GM08714 (cell line): ENCODE results near the gene CHST8.

Experiments used
- H3K4me3 ChIP-seq: fragments of 200-500 bp; sonication (Bioruptor generic); 2 replicates; pipeline ENCODE4 v1.5.1; 2014; ENCODE audit warnings: mild to moderate bottlenecking, low read length, inconsistent platforms
- ZNF274 ChIP-seq: IDR thresholded peaks from 2 replicates; pipeline ENCODE4 v1.6.1; 2012; ENCODE audit warnings: mild to moderate bottlenecking, low read depth, low read length

The CHST8 gene

DNA sequence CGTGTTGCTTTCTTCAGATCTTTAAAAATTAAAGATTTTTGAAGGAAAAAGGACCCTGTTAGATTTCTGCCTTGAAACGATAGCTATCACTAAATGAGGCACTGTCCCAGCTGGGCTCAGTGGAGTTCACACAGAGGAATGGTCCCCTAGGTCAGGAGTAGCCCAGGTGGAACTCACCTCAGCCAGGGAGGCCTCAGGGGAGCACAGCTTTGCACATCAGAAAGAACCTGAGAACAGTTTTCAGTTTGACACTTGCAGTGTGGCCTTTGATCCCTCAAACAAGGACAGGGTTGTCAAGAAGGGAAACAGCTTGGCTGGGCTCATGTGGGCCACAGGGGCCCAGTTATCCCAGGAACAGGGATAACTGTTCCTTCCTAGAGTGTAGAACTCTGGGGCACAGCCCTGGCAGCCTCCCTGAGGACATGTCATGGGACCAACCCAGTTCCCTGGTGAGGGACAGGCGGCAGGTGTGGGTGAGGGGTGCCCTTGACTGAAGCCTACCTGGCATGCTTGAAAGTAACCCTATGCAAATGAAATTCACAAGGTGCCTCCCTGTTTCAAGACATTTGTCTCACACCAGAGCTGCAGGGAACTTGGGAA is 59.4 kb downstream of the CHST8 start:
- no peak overlapping the region for H3K4me3 ChIP-seq
- no peak for TF ChIP-seq ZNF274

DNA sequence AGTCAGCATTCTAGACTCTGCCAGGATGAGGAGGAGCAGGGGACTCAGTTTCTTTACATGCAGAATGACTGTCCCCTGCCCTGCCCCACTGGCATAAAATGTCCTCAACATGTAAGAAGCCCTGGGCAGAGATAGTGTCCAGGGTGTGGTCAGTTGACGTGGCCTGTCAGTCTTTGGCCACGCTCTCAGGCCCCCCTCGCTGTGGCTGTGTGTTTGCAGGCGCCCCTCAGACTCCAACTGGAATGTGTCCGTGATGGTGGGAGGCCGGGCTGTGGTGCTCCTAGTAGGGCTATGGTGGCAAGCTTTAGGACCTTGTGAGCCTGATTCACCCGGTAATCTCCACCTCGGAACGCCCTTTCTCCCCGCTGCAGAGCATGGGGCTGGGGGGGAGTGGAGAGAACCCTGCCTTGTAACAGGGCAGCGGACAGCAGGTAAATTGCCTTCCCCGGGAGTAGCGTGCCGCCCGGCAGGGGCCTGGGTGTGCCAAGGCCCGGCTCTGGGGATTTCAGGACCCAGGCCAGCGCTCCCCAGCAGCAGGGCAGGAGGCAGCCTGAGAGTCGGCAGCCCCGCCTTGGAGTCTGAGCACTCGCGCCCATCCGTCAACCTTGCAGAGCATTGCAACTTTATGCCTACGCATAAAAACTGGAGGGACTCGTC is 62.3 kb downstream of the CHST8 start:
- TF ChIP-seq ZNF274, result no peak
- H3K4me3 ChIP-seq, result no peak overlapping the region

- TF ChIP-seq ZNF274, result no peak
- H3K4me3 ChIP-seq, result no peak overlapping the region
Observed at GRCh38 chr19:33684538-33685232, 62.9 kb downstream of the CHST8 start.

- H3K4me3 ChIP-seq, result no peak overlapping the region
- TF ChIP-seq ZNF274, result no peak
Observed at GRCh38 chr19:33685541-33685940, 63.8 kb downstream of the CHST8 start.

- no peak overlapping the region for H3K4me3 ChIP-seq
- no peak for TF ChIP-seq ZNF274
Observed at GRCh38 chr19:33686262-33686661, 64.5 kb downstream of the CHST8 start.

DNA sequence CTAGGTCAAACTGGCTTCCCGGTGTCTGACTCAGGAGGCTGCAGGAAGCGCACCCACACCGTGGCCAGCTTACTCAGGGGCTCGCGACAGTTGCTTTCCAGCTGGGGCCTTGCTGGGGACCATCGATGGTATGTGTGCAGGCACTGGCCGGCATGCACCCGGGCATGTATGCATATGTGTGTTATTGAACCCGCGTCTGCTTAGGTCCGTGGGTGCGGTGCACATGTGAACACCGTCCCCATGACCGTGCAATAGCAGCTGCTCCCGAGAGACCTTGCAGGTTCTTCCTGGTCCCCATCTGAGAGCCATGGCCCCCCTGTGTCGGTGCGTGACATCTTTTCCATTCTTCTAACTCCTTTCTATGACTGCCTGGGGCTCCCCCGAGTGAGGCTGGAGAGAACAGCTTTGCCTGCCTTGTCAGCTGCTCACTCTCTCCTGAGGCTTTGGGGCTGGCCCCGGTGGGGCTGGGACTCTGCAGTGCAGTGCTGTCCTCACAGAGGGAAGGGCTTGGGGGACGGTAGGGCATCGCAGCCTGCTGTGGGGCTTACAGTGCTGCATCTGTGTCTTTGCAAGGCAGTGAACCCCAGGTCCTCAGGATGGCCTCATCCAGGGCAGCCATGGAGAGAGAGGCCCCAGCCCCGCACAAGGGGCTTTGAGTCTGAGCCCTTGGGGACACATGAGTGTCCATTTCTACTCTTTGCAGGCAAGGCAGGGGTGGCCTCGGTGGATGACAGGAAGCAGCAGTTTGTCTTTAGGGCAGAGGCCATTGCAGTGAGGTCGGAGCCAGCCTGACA is 65.1 kb downstream of the CHST8 start:
- TF ChIP-seq ZNF274, result no peak

GRCh38 chr19:33687481-33688170 is 65.9 kb downstream of the CHST8 start:
- TF ChIP-seq ZNF274, result no peak
- no peak overlapping the region for H3K4me3 ChIP-seq

More for the DNA sequence above, 65.1 kb downstream of the CHST8 start:
- H3K4me3 ChIP-seq, result no peak overlapping the region

- H3K4me3 ChIP-seq, result no peak overlapping the region
- TF ChIP-seq ZNF274, result no peak
Observed at GRCh38 chr19:33688171-33688992, 66.6 kb downstream of the CHST8 start.

DNA sequence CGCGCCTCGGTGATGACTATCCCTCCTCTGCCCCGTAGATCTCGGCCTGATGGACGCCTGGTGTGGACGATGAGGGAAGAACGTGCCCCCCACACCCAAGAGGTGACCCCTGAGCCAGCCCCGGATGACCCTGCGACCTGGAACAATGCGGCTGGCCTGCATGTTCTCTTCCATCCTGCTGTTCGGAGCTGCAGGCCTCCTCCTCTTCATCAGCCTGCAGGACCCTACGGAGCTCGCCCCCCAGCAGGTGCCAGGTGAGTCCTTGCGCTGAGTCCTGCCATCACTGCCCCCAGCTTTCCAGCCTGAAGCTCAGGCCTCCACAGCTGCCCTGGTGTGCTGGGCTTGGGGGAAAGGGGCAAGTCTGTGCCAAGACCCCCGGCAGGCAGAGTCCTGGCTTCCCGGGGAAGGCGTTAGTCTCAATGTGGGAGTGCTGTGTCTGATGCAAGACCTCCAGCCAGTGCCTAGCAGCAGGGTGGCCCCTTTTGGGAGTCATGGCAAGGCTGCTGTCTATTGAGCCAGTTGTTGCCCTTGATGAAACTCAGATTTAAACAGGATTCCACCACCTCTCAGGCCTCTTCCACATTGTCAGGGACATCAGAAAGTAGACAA is 67.5 kb downstream of the CHST8 start:
- no peak overlapping the region for H3K4me3 ChIP-seq
- no peak for TF ChIP-seq ZNF274

DNA sequence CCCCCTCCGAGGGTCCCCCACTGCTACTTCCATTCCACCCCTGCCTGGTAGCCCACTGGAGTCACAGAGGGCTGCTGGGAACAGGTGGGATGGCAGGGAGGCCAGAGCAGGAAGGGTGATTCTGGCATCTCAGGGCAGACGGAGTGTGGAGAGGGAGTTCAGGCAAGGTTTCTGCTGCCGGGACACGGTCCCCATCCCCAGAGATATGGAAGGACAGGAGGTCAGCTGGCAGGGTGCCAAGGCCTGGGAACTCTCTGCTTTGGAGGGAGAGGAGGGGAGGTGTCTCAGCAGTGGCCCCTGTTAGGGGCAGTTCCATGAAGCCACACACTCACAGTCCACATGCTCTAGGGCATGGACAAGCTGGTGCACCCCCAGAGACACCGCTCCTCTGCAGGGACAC is 68.1 kb downstream of the CHST8 start:
- no peak for TF ChIP-seq ZNF274

DNA sequence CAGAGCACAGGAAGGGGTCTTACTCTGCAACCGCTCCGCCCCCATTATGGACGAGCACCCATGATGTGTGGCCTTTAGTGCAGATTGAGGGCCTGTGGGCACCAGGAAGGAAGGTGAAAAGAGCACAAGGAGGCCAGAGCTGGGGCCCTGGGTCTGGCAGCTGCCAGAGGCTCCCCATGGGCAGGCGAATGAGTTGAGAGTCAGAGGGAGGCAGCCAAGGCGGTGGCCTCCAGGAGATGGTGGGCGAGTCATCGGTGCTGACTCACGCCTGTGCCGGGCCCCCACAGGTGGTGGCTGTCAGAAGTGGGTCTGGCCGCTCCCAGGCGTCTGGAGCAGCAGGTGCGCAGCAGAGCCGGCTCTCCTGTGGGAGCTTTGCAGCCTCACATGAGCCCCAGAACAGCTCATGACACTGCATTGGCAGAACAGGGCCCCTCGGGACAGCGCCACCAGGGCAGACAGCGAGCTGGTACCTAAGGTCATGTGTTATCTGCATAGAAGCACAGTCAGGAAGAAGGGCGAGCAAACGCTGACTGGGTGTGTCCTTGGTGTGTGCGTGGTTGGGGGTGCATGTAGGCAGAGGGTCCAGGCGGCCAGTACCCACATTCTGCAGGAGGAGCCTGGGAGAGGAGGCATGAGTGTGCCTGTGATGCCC is 68.8 kb downstream of the CHST8 start:
- TF ChIP-seq ZNF274, result no peak
- H3K4me3 ChIP-seq, result no peak overlapping the region

More for the DNA sequence above, 68.1 kb downstream of the CHST8 start:
- H3K4me3 ChIP-seq, result no peak overlapping the region

- H3K4me3 ChIP-seq, result no peak overlapping the region
- TF ChIP-seq ZNF274, result no peak
Observed at GRCh38 chr19:33691030-33691427, 69.3 kb downstream of the CHST8 start.

DNA sequence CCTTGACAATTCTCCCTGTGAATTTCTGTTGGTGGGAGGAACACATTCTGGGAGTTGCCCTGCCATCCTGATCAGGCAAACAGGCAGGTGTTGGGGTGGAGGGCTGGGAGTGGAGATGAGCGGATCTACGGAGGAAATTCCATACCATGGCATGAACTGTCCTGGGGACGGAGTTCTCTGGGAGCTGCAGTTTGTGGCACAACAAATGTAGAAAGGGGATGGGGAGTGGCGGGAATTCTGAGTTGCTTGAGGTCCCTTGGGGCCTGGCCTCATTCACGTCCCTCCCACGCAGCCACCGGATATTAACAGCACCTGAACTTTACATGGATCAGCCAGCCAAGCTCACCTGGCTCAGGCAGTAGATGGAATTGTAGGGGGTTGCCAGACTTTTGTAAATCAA is 70.0 kb downstream of the CHST8 start:
- TF ChIP-seq ZNF274, result no peak
- H3K4me3 ChIP-seq, result no peak overlapping the region
